ENCODE results near the gene PAFAH1B1.

PAFAH1B1 gene

DNA sequence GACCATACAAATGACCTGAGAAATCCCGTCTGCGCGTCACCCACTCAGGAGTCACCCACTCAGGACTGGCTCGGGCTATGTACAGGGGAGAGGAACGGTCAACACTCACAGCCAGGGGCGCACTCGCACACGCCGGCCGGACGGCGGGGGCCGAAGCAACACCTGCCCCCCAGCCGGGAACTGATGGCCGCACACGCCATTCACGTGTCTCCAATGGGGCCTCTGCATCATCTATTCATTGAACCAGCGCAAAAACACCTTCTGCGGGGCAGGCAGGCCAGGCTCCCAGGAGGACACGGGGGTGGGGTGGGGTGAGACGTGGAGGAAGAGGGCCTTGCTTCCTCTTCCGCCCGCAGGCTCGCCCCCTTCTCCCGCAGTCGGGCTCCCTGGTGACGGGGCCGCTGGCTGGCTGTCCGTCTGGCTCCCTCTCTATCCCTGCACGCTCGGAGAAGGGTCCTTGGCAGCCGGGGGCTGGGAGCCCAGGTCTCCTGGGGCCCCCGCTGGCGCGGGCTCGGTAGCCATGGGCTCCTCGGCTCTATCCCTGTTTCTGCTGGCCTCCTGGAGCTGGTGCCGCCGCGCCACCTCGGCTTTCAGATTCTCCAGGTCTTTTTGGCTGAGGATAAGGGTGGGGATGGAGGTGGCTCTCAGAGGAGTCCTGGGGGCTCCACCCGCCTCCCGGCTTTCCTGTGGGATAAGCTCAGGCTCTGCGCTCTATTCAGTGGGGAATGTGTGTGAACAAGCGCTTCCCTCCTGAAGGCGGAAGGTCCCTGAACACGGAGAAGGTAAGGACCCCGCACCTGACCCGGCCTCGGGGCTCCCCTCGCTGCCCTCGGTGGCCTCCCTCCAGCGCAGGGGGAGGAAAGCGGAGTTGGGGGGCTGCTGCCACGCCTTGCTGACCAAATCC, 97.0 kb downstream of the PAFAH1B1 start:
- TF ChIP-seq, protein P1, sequence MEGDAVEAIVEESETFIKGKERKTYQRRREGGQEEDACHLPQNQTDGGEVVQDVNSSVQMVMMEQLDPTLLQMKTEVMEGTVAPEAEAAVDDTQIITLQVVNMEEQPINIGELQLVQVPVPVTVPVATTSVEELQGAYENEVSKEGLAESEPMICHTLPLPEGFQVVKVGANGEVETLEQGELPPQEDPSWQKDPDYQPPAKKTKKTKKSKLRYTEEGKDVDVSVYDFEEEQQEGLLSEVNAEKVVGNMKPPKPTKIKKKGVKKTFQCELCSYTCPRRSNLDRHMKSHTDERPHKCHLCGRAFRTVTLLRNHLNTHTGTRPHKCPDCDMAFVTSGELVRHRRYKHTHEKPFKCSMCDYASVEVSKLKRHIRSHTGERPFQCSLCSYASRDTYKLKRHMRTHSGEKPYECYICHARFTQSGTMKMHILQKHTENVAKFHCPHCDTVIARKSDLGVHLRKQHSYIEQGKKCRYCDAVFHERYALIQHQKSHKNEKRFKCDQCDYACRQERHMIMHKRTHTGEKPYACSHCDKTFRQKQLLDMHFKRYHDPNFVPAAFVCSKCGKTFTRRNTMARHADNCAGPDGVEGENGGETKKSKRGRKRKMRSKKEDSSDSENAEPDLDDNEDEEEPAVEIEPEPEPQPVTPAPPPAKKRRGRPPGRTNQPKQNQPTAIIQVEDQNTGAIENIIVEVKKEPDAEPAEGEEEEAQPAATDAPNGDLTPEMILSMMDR (IDR thresholded peaks at IDR 0.05; ENCODE audit: control insufficient read depth, extremely low read depth, insufficient read depth), result no peak
- no peak for DNase-seq (ENCODE audit: low read depth)
- no peak overlapping the region for H3K4me3 ChIP-seq (ENCODE audit: low read depth, low read length)

GRCh38 chr17:2691069-2691871, 97.8 kb downstream of the PAFAH1B1 start:
- no peak for DNase-seq (ENCODE audit: low read depth)
- no peak overlapping the region for H3K4me3 ChIP-seq (ENCODE audit: low read depth, low read length)
- TF ChIP-seq, protein P1 (IDR thresholded peaks at IDR 0.05; ENCODE audit: control insufficient read depth, extremely low read depth, insufficient read depth), result no peak

DNA sequence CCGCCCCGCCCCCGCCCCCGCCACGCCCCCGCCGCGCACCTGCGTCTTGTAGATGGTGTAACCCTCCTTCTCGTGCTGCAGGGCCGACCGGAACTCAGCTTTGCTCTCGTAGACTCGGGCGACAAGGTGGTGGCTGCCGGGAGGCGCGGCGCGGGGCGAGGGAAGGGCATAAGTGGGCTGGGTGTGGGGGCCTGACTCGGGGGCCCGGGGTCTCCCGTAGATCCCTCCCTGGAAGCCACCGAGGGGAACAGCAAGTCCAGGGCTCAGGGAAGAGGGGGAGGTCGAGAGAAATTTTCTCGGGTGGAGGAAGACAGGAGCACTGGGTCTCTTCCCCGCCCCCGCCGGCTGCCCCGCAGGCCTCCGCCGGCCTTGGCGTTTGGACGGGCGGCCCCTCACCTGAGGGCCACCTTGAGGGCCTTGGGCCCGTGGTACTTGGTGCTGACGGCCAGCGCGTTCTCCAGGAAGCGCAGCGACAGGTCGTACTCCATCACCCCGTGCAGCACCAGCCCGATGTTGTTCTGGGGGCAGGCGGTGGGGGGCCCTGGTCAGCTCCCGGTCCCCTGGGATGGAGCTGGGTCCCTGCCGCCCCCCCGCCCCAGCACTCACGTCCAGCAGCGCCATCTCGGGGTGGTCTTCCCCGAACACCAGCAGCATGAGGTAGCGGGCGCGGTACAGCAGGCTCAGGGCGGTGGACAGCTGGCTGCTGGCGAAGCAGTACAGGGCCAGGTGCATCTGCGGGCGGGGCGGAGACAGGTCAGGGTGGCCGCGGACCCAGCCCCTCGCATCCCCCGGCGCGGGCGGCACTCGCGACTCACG, 98.7 kb downstream of the PAFAH1B1 start:
- TF ChIP-seq, protein P1 (IDR thresholded peaks at IDR 0.05; ENCODE audit: control insufficient read depth, extremely low read depth, insufficient read depth), result no peak
- no peak overlapping the region for H3K4me3 ChIP-seq (ENCODE audit: low read depth, low read length)
- no peak for DNase-seq (ENCODE audit: low read depth)

GRCh38 chr17:2692781-2693135, 99.3 kb downstream of the PAFAH1B1 start:
- TF ChIP-seq, protein P1 (IDR thresholded peaks at IDR 0.05; ENCODE audit: control insufficient read depth, extremely low read depth, insufficient read depth), result no peak
- DNase-seq (ENCODE audit: low read depth), result no peak
- H3K4me3 ChIP-seq (ENCODE audit: low read depth, low read length), result no peak overlapping the region

DNA sequence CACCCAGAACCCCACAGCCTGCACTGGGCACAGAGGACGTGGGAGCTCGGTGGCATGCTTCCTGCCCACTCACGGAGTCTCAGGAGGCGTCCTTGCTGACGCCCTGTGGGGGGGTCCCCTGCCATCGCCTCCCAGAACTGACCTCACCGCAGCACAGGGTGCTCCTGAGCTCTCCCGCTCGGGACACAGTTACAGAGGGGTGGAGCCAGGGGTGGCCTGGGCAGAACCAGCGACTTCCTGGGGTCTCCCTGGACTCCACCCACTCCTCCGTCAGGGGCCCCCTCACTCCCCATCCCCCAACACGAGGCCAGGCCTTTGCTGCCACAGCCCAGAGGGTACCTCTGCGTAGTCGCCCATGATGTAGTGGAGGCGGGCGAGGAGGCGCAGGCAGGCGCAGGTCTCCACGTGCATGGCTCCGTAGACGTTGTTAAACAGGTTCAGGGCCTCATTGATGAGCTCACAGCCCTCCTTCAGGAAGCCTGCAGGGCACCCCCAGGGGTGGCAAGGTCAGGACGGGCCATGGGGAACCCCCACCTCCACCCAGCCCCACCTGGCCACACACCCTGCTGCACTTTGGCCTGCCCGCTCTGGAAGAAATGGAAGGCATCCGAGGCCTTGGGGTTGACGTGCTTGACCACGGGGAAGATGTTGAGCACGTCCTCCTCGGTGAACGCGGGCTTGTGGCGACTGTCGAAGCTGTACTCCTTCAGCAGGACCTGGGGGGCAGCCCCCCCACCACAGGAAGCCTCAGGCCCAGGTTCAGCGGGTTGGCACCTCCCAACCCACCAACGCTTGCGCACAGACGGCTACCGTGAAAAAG, 100.3 kb downstream of the PAFAH1B1 start:
- no peak for DNase-seq (ENCODE audit: low read depth)
- TF ChIP-seq, protein P1 (IDR thresholded peaks at IDR 0.05; ENCODE audit: control insufficient read depth, extremely low read depth, insufficient read depth), result no peak

More for the DNA sequence above, 100.3 kb downstream of the PAFAH1B1 start:
- no peak overlapping the region for H3K4me3 ChIP-seq (ENCODE audit: low read depth, low read length)
